Body of pancreas (tissue), 4 donors: Measurements from ENCODE around the gene ADAD2.

Source experiments
- POLR2A ChIP-seq, 3 donors: fragments of 450-650 bp; IDR thresholded peaks; one replicate each; pipeline ENCODE4 v1.6.1; 2016; ENCODE audit warnings: antibody characterized with exemption in 3 of 3, mild to moderate bottlenecking in 2 of 3
- TF ChIP-seq, protein P1 (sequence below), 7 experiments: fragments of 450-650 bp in 4 of 7; fragments of 200-600 bp in 3 of 7; sonication (generic) in 3 of 7; IDR thresholded peaks; one replicate each; pipeline ENCODE4 v1.5.1; 2016 to 2019; ENCODE audit warnings: antibody characterized with exemption in 7 of 7

DNA sequence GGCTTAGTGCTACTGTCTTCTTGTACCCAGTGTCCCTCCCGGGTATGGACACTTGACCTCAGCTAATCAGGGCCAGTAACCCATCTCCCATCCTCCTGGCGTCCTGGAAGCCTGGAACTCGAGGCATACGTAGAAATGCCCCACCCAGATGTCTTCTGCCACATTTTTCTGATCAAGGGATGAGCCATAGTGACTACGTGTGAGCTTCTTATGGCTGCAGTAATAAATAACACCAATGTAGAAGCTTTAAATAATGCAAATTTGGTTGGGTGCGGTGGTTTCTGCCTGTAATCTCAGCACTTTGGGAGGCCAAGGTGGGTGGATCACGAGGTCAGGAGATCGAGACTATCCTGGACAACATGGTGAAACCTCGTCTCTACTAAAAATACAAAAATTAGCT lies 51.9 kb downstream of the ADAD2 start:
- TF ChIP-seq, protein P1, sequence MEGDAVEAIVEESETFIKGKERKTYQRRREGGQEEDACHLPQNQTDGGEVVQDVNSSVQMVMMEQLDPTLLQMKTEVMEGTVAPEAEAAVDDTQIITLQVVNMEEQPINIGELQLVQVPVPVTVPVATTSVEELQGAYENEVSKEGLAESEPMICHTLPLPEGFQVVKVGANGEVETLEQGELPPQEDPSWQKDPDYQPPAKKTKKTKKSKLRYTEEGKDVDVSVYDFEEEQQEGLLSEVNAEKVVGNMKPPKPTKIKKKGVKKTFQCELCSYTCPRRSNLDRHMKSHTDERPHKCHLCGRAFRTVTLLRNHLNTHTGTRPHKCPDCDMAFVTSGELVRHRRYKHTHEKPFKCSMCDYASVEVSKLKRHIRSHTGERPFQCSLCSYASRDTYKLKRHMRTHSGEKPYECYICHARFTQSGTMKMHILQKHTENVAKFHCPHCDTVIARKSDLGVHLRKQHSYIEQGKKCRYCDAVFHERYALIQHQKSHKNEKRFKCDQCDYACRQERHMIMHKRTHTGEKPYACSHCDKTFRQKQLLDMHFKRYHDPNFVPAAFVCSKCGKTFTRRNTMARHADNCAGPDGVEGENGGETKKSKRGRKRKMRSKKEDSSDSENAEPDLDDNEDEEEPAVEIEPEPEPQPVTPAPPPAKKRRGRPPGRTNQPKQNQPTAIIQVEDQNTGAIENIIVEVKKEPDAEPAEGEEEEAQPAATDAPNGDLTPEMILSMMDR (IDR thresholded peaks at IDR 0.05): no peak
- no peak for TF ChIP-seq POLR2A (IDR thresholded peaks at IDR 0.05)
